T-helper 2 cell treated with Interferon-gamma antibody and Interleukin-4, amounts not matched to agents 5 μg/mL and 100 μg/mL, for 36 hours (primary cell): Measurements from ENCODE around the gene SCO2.

Experiments used
- DNase-seq: peaks from one replicate; pipeline ENCODE4 v3.0.0; 2021; ENCODE audit warnings: low spot score
- H3K27ac Mint-ChIP-seq: one replicate; pipeline ENCODE4 v1.8.0; 2021; ENCODE audit warnings: mild to moderate bottlenecking, mixed read lengths
- H3K27me3 Mint-ChIP-seq: one replicate; pipeline ENCODE4 v1.8.0; 2021; ENCODE audit warnings: low read depth, mixed read lengths
- H3K36me3 Mint-ChIP-seq: one replicate; pipeline ENCODE4 v1.8.0; 2021; ENCODE audit warnings: low read depth, mixed read lengths
- H3K4me1 Mint-ChIP-seq: one replicate; pipeline ENCODE4 v1.8.0; 2021; ENCODE audit warnings: low read depth, mixed read lengths
- H3K4me3 Mint-ChIP-seq: one replicate; pipeline ENCODE4 v1.8.0; 2022; ENCODE audit warnings: mild to moderate bottlenecking, moderate library complexity, mixed read lengths
- H3K9me3 Mint-ChIP-seq: one replicate; pipeline ENCODE4 v1.8.0; 2021; ENCODE audit warnings: mixed read lengths

SCO2 gene

DNA sequence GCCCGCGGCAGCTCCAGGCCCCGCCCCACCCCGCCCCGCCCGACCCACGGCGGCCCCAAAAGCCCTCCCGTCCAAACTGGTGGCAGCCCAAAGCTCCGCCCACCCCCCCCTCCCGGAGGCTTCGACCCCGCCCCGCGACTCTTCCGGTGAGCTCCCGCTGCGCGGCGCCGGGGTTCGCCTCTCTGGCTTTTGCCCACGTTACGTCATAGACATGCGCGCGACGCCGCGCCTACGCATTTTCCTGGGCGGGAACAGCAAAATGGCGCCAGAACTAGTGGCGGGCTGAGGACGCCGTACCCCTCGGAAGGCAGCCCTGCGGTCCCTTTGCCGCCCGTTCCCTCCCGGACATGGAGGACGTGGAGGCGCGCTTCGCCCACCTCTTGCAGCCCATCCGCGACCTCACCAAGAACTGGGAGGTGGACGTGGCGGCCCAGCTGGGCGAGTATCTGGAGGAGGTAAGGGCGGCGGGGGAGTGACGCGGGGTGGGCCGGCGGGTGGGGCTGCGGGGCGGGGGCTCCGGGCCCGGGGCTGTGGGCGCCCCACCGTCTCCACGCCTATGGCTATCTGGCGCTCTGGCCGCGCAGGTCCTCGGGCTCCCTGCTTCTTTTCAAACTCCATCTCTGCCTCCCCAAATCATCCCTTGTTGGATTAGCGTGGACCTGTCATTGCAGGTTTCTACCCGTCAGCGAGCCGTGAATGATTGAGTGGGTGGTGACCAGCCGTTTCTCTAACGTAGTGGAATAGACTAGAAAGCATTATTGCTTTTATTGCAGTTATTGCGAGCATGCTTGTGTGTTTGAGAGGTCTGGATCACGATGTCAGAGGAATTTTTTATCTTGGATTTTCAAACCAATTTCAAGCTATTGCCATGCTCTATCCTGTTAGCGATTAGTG lies 17.2 kb downstream of the SCO2 start, which contains the start of gene NCAPH2:
Gene NCAPH2, plus strand, starts transcription at position 234 of the 894 bp plus-strand sequence. Its CDS starts 114 bp downstream, at position 348.
- Mint-ChIP-seq H3K27me3 (no peaks in the 10 kb centered on the region), H3K27ac (peak within 1 kb of the TSS; percentile 96), H3K36me3 (peaks cover 19% of the 10 kb centered on the region), H3K4me3 (peak within 1 kb of the TSS; percentile 99), H3K4me1 (peaks cover 14% of the 10 kb centered on the region), H3K9me3 (no peaks in the 10 kb centered on the region)
- DNase-seq = peak; percentile 98

DNA sequence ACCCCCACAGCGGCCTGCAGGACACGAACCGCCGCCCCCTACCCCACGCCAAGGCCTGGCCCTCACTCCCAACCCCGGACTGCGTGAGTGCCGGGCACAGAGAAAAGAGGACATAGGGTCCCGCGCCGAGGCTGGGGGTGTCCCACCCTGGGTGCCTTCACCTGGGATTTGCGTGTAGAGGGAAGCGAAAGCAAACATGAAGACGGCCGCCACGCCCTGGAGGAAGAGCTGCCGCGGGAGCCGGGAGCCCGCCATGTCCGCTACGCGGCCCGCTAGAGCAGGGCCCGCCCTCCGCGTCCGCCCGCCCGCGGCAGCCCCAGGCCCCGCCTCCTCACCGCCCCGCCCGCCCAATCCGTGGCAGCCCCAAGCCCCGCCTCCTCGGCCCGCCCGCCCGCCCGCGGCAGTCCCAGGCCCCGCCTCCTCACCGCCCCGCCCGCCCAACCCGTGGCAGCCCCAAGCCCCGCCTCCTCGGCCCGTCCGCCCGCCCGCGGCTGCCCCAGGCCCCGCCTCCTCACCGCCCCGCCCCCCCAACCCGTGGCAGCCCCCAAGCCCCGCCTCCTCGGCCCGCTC lies 17.9 kb downstream of the SCO2 start, which contains the start of gene LMF2:
Gene LMF2, minus strand, starts transcription at position 282 of the 570 bp plus-strand sequence. Its CDS starts 27 bp downstream, at position 255.
- Mint-ChIP-seq H3K4me3 (peak within 1 kb of the TSS; percentile 99), H3K4me1 (peaks cover 10% of the 10 kb centered on the region), H3K36me3 (peaks cover 16% of the 10 kb centered on the region), H3K27me3 (no peaks in the 10 kb centered on the region), H3K27ac (peak within 1 kb of the TSS; percentile 96), H3K9me3 (no peaks in the 10 kb centered on the region)
- peak; percentile 89 for DNase-seq

DNA sequence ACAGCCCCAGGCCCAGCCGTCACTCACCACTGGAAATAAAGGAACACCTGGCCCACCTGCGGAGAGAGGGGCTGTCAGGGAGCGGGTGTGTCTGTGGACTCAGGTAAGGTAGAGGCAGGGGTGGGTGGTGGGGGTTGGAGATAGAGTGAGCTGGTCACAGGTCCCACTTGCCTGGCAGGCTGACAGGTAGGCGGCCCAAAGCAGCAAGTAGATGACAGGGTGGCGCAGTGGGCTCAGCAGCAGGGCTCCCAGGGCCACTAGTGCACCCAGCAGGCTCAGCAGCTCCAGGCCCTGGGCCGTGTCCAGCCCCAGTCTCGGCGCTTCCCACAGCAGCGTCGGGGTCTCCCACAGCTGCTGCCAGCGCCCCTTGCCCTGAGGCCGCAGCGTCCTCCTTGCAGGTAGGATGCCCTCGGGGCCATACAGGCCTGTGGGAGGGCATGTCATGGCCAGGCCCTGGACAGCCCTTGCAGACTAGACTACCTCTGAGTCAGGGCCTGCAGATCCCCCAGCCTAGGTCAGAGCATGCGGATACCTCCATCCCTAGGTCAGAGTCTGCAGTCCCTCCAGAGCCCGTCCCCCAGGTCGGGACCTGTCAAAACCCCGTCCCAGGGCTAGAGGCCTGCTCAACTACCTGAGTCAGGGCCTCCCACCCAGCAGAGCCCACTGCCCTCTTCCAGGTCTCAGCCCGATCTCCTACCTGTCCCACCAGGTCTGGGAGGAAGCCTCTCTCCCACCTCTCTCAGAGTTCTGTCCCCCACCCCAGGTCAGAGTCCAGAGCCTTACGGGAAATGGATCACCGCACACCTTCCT lies 18.6 kb downstream of the SCO2 start:
- DNase-seq = no peak
- Mint-ChIP-seq H3K27me3 (no peaks in the 10 kb centered on the region), H3K27ac (peak overlapping the region; percentile 94), H3K36me3 (peaks cover 12% of the 10 kb centered on the region), H3K4me1 (peaks cover 10% of the 10 kb centered on the region), H3K9me3 (no peaks in the 10 kb centered on the region), H3K4me3 (peak overlapping the region; percentile 99)

DNA sequence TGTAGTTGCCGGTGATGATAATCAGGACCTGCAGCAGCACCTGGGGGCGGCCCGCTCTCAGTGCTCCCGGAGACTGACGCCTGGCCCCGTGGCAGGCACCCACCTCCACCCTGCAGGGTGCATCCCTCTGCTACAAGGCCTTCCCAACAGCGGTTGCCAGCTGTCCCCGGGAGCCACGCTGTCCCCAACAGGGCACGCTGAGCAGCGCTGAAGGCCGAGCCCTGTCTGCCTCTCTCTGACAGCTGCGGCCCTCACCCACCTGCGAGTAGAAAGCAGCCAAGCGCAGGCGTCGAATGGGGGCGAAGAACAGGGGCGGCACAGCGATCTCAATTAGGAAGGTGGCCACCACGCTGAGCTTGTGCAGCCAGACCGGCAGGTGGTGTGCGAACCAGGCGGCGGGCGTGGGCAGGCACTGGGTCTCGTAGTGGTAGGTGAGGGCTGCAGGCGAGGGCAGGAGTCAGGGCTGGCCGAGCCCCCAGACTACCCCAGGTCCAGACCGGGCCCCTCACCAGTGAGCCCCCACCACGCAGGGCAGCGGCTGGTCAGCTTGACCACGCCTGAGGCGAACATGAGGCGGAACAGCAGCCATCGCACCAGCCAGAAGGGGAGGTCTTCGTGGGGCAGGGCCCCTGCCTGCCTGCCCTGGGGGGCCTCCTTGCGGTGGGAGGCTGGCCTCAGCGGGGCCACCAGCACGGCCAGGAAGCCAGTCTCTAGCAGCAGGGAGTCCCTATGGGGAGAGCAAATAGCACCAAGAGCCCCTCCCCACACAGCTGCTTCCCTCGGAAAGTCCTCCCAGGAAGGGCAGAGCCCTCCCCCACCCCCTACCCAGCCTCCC lies 19.4 kb downstream of the SCO2 start:
- Mint-ChIP-seq H3K27ac (peak overlapping the region; percentile 36), H3K36me3 (peaks cover 12% of the 10 kb centered on the region), H3K4me3 (peak overlapping the region; percentile 99), H3K9me3 (no peaks in the 10 kb centered on the region), H3K27me3 (no peaks in the 10 kb centered on the region), H3K4me1 (peaks cover 10% of the 10 kb centered on the region)
- DNase-seq = no peak

DNA sequence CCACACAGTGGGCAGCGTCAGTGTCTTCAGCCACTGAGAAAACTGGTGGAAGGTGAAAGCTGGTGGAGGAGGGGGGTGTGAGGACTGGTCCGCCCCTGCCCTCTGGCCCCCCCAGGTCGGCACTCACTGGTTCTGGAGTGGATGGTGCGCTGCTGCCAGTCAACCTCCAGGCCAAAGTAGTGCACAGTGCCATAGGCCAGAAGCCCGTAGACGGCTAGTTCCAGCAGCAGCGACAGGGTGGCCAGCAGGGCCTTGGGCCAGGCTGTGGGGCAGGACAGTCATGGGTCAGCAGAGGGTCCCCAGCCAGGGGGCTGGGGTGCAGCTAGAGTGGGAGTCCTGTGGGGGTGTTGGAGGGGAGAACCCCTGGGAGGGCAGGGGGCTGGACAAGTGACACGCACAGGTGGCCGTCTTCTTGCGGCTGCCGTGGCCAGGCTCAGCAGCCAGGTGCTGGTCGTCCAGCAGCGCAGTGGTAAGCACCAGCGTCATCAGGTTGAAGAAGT lies 20.1 kb downstream of the SCO2 start:
- no peaks in the 10 kb centered on the region for H3K27me3 Mint-ChIP-seq
- H3K9me3 Mint-ChIP-seq = no peaks in the 10 kb centered on the region
- no peak overlapping the region for H3K27ac Mint-ChIP-seq
- peaks cover 12% of the 10 kb centered on the region for H3K36me3 Mint-ChIP-seq
- peak overlapping the region; percentile 43 for H3K4me3 Mint-ChIP-seq
- no peak for DNase-seq
- H3K4me1 Mint-ChIP-seq = peaks cover 10% of the 10 kb centered on the region

DNA sequence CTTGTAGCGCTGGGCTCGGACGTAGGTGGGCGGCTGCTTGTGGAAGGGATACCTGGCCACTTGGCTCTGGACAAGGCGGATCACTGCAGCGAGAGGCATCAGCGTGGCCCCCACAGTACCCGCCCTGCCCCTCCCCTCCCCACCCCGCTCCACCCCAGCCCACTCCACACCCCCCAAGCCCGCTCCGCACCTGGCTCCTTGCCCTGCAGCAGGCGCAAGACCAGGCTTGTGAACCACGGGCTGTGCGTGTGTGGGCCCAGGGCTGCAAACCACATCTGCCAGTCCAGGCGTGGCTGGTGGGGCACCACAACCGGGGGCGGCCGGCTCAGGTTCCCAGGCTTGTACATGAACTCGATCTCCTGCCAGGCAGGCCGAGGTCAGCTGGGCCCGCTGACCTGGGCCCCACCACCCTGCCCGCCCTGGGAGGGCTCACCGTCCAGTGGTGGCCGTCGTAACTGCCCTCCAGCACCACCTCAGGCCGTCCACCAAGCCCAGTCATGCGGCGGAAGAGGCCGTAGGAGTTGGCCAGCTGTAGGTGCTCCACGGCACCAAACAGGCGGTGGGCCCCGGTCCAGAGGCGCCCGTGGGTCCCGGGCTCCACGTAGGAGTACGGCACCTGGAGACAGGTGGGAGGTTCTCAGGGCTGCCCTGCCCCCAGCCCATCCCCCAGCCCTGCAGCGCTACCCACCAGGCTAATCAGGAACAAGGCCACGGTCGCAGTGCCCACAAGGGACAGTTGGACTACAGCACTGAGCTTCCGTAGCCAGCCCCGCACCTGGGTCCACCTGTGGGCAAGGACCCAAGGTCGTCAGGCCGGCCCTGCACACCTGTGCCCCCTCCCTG lies 20.8 kb downstream of the SCO2 start:
- H3K4me1 Mint-ChIP-seq = peaks cover 9% of the 10 kb centered on the region
- H3K9me3 Mint-ChIP-seq = no peaks in the 10 kb centered on the region
- DNase-seq = no peak
- H3K4me3 Mint-ChIP-seq = no peak overlapping the region
- H3K36me3 Mint-ChIP-seq = peaks cover 11% of the 10 kb centered on the region
- no peaks in the 10 kb centered on the region for H3K27me3 Mint-ChIP-seq
- no peak overlapping the region for H3K27ac Mint-ChIP-seq

DNA sequence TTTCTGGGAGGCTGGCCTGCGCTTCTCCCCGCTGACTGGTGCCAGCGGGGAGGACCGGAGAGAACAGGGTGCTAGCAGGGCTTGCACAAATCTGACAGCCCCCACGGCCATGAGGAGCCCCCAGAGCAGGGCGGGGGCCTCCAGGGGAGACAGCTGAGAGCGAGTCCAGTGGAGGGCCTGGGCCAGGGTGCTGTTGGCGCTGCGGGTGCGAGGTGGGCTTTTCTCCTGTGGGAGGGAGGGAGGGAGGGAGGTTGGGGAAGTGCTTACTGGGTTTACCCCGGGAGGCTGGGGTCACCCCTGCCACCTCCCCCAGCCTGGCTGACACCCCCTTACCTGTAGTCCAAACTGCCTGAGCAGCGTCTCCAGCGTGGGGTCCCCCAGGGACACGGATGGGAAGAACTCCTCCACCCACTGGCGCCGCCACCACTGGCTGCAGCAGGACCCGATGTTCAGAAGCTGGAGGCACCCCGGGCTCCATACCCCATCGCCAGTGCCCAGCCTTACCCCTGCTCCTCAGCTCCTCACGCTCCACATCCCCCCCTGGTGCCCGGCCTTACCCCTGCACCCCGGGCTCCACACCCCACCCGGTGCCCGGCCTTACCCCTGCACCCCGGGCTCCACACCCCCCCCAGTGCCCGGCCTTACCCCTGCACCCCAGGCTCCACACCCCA lies 21.8 kb downstream of the SCO2 start:
- Mint-ChIP-seq H3K4me3 (no peak overlapping the region), H3K27ac (no peak overlapping the region), H3K4me1 (no peaks in the 10 kb centered on the region)

DNA sequence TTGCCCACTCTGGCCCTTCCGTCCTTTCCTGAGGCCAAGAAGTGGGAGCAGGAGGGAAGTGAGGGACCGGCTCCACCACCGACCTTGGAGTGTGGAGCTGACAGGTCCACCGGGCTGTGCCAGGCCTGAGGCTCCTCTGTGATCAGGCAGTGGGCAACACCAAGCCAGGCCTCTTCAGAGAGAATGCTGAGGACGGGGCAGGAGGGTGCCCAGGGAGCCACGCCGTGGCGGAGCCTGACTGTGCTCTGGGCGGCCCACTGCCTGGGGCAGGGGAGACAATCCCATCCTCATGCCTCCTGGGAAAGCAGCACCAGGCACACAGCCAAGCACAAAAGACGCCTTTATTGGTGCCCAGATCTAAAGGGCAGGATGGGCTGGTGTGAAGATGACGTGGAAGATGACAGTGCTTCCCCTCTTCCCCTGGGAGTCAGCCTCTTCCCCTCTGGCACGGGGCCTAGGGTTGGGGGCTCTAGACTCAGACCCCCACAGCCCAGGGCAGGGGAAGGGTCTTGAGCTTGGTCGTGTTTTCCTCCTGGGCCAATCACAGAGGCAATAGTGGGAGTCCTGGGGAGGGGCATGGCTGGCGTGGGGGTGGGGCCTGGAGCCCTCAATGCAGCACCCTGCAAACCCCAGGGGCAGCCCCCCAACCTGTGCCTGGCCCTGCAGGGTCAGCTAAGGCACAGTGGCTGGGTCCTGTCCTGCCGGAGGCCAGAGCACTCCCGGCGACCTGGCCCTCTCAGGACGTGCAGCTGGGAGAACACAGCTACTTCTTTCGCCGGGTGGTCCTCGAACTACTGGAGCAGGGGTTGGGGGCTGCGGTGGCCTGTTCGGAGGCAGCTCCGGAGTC lies 22.5 kb downstream of the SCO2 start:
- no peaks in the 10 kb centered on the region for H3K27me3 Mint-ChIP-seq
- H3K9me3 Mint-ChIP-seq = no peaks in the 10 kb centered on the region
- H3K4me1 Mint-ChIP-seq = peaks cover 4% of the 10 kb centered on the region
- no peak overlapping the region for H3K27ac Mint-ChIP-seq
- no peak overlapping the region for H3K4me3 Mint-ChIP-seq
- no peak for DNase-seq
- peaks cover 8% of the 10 kb centered on the region for H3K36me3 Mint-ChIP-seq

More for the DNA sequence above, 21.8 kb downstream of the SCO2 start:
- no peak for DNase-seq
- H3K9me3 Mint-ChIP-seq = no peaks in the 10 kb centered on the region
- H3K27me3 Mint-ChIP-seq = no peaks in the 10 kb centered on the region
- H3K36me3 Mint-ChIP-seq = peaks cover 8% of the 10 kb centered on the region

DNA sequence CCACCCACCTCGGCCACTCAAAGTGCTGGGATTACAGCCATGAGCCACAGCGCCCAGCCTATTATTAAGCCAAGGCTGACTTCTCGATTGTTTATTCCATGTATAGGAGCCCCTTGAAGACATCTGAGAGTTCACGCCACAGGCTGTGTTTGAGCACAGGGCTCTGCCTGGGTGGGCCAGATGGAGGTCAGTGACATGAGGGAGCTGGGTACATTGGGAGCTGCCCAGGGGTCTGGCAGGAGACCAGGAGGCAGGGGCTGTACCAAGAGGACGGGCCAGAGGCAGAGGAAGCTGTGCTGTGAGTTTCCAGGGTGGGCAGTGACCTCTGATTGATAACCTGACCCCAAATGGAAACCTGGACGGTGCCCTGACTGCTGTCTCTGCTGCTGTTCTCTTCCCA lies 23.3 kb downstream of the SCO2 start:
- DNase-seq = no peak
- H3K4me3 Mint-ChIP-seq = no peak overlapping the region
- peaks cover 5% of the 10 kb centered on the region for H3K36me3 Mint-ChIP-seq
- H3K27ac Mint-ChIP-seq = peak overlapping the region; percentile 20
- peaks cover 4% of the 10 kb centered on the region for H3K4me1 Mint-ChIP-seq
- no peaks in the 10 kb centered on the region for H3K27me3 Mint-ChIP-seq
- no peaks in the 10 kb centered on the region for H3K9me3 Mint-ChIP-seq

DNA sequence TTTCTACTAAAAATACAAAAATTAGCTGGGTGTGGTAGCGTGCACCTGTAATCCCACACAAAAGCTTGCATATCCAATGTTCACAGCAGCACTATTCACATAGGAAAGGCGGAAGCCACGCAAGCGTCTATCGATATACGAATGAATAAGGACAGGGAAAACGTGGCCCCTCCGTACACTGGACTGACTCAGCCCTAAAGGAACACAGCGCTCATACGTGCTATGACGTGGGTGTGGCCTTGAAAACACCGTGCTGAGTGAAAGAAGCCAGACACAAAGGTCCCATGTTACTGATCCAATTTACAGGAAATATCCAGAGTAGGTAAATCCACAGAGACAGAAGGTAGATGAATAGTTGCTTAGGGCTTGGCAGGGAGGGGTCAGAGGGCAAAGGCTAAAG lies 24.9 kb downstream of the SCO2 start:
- no peak overlapping the region for H3K4me3 Mint-ChIP-seq
- DNase-seq = no peak
- no peaks in the 10 kb centered on the region for H3K9me3 Mint-ChIP-seq
- no peaks in the 10 kb centered on the region for H3K27me3 Mint-ChIP-seq
- peaks cover 2% of the 10 kb centered on the region for H3K36me3 Mint-ChIP-seq
- H3K4me1 Mint-ChIP-seq = peaks cover 4% of the 10 kb centered on the region
- no peak overlapping the region for H3K27ac Mint-ChIP-seq

DNA sequence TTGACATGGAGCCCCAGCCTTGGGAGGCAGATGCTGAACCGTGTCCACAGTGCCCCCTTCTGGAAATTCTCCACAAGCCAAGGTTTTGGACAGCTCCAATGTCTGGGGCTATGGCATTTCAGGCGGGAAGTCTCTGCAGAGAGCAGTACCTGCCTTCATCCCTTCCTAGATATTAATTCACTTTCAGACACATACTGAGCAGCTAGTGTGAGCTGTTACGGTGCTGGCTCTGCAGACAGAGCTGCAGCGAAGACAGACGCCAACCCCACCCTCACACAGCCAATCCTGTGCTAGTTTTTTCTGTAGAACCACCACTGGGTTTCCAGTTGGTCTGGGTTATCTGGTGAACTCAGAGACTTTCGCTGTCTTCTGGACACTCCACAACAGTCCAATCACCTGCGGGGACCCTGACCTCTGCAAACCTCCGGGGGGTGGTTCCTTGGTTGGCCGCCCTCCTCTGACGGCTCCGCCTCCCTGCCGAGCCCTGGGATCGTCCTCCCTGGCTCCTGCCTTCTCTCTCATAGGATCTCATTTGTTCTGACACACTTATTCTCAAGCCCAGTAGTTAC lies 27.0 kb downstream of the SCO2 start:
- Mint-ChIP-seq H3K4me3 (no peak overlapping the region), H3K27ac (no peak overlapping the region), H3K4me1 (peaks cover 4% of the 10 kb centered on the region), H3K27me3 (no peaks in the 10 kb centered on the region), H3K36me3 (peaks cover 2% of the 10 kb centered on the region), H3K9me3 (no peaks in the 10 kb centered on the region)
- peak; percentile 57 for DNase-seq
